SIG-M5 treated with dmso at 0.1 percent for 504 hours (cell line): ENCODE results near the gene SLC24A4.

Experiments used
- DNase-seq: peaks from one replicate; lab custom pipeline; 2025; ENCODE audit not compliant: unreplicated experiment; lab: John Stamatoyannopoulos, UW

The SLC24A4 gene

DNA sequence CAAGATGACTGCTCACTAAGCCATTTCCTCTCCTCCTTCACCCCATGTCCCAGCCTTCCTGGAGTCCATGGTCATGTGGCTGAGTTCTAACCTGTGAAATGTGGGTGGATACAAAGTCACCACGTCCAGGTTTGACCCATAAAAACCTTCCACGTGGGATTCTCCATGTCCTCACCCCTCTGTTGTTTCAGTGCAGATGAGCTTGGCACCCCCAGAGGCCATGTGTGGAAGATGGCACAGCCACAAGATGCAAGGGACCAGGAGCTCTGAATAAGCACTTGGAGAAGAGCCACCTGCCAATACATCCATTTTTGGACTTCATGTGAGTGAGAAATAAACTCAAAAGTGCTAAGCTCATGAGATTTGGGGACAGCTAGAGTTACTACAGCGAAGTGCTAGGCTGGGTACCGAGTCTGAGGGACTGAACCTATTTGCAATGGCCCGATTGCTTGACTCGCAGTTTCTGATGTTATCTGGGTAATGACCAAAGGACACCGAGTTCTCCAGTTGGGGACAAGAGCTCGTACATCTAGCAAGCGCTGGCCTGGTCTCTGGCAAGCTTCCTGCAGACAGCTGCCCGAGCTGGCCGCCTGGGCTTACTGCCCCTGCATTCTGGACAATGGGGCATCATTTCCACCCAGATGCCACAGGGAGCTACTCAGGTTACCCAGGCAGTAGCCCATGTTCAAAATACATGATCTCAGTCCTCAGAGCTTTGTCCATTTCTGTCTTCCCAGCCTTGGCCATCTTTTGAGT is 7.7 kb upstream of the SLC24A4 start:
- DNase-seq = no peak

DNA sequence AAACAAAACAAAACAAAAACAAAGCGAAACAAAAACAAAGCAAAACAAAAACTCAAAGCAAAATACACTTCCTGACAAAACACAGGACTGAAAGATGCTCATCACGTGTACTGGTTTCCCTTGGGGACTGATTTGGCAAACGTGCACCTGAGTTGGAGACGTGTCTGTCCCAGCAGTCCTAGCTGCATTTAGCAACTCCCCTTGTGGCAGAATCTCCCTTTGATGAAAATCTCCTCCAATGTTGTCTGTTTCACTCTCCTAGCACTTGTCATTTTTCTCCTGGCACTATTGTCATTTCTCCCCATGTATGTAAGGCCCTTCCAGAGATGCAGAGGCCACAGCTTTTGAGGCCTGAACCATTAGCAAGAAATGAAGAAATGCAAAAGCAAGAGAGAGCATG is 6.8 kb upstream of the SLC24A4 start:
- no peak for DNase-seq

DNA sequence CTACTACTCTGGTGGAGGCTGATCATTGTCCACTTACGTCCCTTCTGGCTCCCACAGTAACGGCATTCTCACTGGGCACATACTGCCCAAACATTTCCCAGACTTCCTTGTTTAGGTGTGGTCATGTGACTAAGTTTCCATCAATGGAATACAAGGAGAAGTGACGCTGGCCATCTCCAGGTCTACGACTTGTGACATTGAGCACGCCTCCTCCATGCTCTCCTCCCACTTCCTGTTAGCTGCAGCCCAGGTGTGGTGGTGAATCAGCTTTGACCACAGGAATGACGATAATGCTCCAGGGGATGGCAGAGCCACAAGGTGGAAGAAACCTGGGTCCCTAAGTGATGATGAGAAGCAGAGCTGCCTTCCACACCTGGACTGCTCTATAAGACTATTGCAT is 6.0 kb upstream of the SLC24A4 start:
- DNase-seq = no peak

DNA sequence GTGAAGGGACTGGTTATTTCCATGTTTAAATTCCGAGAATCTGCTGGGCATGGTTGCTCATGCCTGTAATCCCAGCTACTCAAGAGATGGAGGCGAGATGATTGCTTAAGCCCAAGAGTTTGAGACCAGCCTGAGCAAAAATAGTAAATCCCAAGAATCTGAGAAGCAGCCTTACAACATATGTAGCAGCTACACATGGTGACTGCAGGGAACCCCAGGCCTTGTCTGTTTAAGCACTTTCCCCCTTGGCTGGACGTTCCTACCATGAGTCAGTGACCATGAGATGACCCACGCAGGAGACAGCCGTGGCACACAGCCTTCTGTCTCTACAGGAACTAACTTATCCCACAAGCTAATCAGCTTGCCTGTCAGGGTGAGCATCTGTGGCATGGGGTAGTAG is 5.5 kb upstream of the SLC24A4 start:
- DNase-seq = no peak

DNA sequence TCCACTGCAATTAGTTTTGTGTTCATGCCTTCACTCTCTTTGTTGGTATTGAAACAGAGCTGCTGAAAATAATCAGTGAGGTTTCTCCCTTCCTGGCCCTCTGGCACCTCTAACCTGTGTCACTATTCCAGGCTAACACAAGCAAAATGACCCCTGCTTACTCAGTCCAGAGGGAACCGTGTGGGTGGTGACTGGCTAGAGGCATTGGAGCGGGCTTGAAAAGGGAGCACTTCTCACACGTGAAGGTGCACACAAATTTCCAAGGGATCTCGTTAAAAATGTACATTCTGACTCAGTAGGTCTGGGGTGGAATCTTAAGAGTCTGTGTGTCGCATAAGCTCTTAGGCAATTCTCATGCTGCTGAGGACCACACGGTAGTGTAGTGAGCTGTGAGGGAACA is 1.3 kb upstream of the SLC24A4 start:
- no peak for DNase-seq

DNA sequence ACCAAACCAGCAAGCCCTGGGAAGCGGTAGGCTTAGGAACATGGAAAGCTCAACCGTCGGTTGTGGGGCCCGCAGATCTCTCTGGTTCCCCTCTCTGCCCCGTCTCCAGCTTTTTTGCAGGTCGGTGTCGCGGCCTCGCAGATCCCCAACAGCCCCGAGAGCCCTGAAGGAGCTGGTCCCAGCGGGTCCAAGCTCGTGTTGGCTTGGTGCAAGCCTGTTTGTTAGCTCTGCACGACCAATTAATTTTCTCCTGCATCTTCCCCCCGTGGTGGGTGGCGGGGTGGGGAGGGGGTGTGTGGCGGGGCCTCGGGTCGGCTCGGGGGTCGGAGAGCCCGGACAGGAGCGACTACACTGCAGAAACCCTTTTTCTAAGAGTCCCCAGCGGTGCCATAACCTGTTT is 449 bp upstream of the SLC24A4 start:
- DNase-seq = no peak

DNA sequence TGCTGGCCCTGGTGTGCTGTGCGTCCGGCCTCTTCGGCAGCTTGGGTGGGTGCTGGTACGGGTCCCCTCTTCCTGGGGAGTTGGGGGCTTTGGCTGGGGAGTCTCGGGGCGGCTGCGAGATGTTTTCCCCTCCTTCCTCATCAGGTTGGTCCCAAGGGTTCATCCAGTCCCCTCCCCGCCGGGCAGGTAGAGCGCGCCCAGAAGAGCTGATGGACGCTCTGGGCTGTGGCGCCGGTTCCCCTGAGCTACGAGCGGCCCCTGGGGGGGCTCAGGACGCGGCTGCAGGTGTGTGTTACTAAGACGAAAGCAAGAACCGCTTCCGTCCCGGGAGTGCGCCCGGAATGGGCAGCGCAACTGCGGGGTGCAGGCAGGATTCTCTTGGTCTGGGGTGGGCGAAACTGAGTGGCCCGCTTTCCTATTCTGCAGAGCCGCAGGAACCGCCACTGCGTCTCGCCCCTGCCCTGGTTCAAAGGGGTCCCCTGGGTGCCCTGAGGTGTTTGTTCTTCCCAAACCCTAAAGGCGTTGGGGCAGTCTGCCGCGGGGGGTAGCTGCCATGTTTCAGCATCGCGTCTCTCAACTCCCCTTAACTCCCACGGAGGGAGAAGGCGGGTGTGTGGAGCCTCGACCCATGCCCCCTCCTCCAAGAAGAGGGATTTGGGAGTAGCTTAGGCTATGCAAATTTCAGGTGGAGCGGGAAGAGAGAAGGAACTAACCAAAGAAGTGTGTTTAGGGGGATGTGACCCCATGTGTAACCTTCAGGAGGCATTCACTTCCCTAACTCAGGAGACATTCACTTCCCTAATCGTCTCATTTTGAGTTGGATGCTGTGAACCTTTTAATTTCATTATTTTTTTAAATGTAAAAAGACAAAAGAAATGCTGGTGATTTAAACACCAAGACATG is 1.2 kb downstream of the SLC24A4 start:
- no peak for DNase-seq

DNA sequence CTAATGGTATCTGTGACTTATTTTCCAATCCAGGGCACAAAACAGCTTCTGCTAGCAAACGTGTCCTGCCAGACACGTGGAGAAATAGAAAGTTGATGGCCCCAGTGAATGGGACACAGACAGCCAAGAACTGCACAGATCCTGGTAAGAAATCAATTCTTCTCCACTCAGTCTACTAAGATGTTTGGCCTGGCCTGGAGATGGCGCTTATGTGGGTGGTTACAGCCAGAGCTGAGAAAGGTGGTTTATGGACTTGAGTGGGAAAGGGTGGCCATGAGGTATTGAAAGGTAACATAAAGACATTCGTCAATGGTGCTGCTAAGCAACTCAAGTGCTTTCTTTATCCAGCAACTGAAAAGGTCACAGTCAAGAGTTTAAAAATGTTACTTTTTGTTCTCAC is 2.9 kb downstream of the SLC24A4 start:
- DNase-seq = no peak

DNA sequence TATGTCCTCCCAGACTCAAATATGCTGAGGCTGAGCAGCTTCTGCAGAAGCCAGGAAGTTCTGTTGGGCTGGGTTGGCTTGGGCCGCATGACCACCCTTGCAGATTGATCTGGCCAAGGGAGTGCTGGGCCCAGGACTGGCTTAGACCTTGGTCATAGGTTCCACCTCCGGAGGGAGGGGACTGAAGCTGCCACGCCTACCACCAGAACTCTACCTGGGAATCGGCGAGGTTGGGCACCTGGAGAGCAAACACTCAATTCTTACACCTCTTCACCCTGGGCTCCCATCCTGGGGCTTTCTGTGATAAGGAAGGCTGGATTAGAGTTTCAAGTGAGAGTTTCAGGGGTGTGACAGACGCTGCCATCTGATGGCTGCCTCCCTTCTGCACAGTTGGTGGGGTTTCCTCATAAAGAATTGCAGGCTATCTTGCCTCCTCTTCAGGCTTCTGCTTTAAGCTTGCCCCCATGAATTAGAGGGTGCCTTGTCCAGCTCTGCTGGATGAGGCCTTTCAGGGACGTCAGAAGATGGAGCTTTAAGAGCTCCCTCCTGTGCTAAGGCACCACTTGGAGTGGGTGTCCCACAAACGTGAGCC is 5.8 kb downstream of the SLC24A4 start:
- DNase-seq = peak; percentile 10

DNA sequence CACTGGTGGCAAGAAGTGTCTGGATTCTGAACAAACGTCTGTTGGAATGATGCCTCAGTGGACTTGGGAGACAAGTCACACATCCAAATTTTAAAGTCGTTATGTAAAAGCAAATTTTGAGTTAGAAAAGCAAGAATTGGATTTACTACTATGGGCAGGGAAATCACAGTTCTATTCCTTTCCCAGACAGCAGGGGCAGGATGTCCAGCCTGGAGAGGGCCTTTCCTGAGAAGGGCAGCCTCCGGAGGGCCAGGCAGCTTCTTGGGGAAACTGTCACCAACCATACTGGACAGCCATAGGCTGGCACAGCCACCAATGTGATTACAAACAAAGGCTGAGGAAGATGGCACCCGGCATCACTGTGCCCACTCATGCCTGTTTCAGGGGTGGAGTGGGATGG is 11.1 kb downstream of the SLC24A4 start:
- no peak for DNase-seq

DNA sequence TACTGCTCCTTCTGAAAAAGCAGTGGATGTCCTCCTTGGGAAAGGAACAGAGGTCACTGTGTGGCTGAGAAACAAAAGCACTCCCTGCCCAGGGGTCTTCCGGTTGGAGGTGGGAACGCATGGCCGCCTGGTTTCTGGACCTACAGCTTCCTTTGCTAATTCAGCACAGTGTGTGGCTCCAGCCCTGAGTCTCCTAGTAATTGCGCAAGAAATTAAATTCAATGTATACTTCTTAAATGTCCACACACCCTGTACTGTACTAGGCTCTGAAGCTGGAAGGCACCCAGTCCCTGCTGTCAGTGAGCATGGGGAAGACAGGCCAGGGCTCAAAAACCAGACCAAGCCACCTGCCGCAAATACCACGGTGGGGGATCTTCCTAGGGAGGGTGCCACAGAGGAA is 13.4 kb downstream of the SLC24A4 start:
- DNase-seq = no peak

DNA sequence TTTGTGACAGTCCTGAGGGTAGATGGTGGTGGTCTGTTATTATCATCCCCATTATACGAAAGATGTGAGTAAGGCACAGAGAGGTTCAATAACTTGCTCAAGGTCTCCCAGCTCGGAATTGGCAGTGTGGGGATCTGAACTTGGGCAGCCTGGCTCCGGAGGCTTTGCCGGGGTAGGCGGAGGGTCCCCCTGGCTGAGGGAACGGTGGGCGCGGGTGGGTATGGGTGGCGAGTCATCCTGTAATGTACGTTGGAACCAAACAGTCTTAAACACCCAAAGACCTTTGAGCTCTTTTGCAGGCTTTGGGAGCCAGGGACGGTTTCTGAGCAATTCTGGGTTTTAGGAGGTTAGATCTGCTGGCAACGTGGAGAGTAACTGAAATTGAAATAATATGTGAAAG is 16.5 kb downstream of the SLC24A4 start:
- no peak for DNase-seq

DNA sequence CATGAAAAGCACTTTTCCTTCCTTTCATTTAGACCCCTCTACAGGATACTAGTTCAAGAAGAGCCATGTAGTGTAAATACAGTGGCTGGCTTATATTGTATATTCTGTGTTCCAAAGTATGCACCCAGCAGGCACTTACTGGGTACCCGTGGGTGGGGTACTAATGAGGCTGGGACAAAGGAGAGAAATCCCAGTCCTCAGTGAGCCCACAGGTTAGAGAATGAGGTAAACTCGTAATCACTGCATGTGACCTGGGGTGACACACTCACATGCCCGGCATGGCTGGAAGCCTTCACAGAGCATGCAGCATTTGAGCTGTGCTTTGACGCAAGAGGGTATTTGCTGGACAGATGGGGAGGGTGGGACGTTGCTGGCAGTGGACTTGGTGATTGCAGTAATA is 17.1 kb downstream of the SLC24A4 start:
- no peak for DNase-seq

DNA sequence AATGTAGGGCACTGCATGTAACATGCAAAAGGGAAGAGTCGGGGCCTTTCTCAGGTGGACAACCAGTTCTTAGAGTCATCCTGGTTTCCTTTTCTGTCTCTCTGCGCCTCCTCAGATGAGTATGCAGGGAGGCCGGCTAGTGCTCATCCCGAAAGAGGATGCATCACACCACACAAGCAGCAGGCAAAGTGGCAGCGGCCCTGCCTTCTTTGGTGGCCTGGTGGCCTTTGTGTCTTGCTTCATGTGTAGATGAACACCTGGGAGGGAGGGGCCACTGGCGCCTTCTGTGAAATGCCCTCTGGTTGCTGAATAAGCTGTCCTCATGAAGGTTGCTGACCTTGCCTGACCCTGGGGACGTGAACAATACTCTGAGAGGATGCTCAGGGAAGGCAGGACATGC is 18.0 kb downstream of the SLC24A4 start:
- no peak for DNase-seq

DNA sequence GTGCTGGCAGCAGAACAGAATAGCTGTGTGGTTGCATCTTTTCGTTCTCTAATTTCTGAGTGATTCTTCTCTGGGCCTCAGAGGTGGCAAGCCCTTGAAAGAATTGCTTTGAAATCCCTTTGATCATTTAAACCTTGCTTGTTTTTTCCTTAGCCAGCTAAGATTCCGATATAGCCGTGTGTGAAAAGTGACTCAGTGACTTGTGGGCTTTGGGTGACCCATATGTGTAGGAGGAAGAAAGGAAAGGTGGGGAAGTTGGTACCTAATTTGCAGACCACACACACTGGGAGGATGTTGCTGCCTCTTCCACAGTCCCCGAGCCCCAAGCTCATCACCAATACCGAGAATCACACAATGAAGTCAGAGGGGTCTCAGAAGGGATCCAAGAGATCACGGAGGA is 18.8 kb downstream of the SLC24A4 start:
- no peak for DNase-seq

DNA sequence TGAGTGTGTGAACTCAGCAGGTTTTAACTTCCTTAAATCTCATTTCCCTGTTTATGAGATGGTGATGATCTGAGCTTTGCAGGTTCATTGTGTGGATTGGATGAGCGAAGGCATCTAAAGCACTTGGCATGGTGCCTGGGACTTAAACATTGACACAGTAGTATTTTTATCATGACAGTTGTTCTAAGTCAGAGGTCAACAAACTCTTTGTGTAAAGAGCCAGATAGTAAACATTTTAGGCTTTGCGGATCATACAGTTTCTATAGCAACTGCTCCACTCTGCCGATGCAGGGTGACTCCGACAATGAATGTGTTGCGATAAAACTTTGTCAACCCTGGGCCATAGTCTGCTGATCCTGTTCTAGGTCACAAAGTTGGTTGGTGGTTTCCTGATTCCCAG is 25.2 kb downstream of the SLC24A4 start:
- peak; percentile 81 for DNase-seq

DNA sequence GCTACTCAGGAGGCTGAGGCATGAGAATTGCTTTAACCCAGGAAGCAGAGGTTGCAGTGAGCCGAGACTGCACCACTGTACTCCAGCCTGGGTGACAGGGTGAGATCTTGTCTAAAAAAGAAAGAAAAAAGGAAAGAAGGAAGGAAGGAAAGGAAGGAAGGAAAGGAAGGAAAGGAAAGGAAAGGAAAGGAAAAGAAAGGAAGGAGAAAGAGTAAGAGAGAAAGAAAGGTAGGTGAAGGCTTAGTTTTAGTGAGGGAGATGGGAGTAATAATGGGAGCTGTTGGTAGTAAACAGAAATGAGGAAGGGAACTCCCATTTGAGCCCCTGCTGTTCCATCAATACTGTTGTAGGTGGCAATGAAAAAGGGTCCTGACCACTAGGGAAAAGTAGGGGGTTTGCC is 28.8 kb downstream of the SLC24A4 start:
- DNase-seq = no peak

DNA sequence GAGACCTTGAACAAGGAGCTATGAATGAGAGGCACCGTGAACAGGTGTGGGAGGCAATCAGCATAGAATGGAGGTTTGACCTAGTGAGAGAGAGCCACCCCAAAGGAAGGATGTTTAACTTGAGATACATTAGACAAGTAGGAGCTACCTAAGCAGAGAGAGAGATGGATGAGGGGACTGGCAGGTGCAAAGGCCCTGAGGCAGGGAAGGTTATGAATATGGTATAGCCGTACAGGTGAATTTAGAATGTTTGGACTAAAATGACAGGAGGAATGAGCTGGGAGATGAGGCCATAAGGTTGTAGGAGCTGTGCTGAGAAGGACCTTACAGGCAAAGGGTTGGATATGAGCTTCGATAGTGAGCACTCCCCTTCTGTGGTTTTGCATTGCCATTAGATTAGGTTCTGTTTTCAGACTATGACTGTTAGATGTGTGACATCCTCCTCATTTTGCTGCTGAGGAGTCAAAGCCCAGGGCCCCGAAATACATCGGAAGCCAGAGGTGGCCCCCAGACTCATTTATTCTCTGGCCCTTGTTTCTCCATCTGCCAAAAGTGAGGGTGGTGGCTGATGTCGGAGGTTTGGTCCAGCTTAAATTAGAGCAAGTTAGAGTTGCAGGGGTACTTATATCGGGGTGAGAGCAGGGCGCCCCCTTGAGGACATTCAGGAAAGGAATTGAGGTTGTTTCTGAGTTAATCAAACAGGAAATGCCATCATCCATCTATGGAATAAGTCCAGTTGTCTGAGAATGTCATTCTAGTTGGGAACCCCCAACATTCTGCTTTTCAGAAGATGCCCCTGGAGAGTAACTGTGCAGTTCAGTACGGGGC is 29.4 kb downstream of the SLC24A4 start:
- peak; percentile 36 for DNase-seq

DNA sequence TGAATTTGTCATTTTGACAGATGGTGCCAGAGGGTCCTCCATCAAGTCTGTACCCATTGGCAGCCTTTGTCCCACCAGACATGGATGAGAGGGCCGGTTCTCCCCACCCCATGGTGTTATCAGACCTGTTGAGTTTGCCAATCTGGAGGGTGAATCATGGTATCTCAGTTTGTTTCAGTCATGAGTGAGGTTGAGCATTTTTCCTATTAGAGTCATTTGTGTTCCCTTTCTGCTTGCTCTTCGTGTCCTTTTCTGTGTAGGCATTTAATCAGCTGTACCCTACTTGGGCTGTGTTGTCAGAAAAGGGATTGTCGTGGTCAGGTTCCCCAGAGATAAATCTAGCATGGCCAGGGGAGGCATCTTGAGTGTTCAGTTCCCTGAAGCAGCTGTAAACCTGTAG is 30.5 kb downstream of the SLC24A4 start:
- DNase-seq = no peak

DNA sequence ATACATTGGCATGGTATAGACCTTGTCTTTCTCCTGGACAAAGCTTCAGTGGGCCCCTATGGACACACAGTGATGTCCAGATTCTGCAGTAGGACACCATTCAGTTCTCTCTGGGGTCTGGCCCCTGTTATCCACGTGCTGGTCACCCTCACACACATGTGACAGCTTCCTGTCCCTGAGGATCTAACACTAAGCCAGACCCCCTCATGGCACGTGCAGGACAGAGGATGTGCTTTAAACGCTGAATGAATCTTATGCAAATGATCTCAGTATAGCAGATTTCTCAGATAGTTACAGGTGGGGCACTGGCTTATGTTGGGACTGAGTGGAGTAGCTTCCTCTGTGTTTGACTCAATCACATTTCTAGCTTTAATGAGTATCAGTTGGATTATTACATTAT is 33.7 kb downstream of the SLC24A4 start:
- no peak for DNase-seq

DNA sequence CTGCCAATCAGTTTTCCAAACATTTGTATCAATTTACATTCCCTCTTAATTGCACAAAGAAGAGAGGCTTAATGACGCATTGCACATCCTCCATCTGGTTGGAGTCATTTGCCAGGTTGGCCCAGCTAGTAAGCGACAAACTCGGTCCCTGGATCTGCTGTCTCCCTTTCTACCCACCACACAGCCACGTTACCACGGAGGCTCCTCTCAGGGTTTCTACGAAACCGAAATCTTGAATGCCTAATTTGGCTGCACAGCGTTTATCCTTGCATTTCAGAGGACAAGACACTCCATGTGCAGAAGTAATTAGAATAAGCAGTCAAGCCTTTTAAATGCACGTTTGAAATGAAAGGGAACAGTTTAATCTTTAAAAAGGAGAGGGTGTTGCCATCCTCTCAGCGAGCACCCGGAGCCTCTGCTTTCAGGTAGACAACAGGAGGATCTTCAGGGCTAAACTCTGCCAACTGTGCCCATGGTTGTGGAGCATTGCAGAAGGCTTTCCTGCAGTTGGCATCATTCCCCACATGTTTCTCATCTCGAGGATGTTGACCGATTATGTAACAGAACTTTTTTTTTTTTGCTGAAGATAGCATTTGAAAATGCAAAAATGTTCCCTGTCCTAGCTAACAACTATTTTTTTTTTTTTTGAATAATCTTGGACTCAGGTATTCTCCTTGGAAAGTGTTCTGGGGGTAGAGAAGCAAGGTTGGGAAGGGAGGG is 37.8 kb downstream of the SLC24A4 start:
- DNase-seq = no peak
